GM19395 (cell line): ENCODE measurements around the gene ZNF384.

Source experiments
- ATAC-seq: cut with Tn5 transposase; IDR thresholded peaks from one replicate; pipeline ENCODE4 v1.9.1; 2021; ENCODE audit warnings: mild to moderate bottlenecking, moderate library complexity; ENCODE audit not compliant: unreplicated experiment

The ZNF384 gene

GRCh38 chr12:6626654-6627283 lies 62.4 kb downstream of the ZNF384 start:
- ATAC-seq, result no peak

GRCh38 chr12:6620885-6621274 lies 68.3 kb downstream of the ZNF384 start:
- no peak for ATAC-seq

GRCh38 chr12:6620137-6620884 lies 68.9 kb downstream of the ZNF384 start:
- no peak for ATAC-seq

GRCh38 chr12:6618483-6619225 lies 70.5 kb downstream of the ZNF384 start:
- no peak for ATAC-seq
